Endometrial microvascular endothelial cells (primary cell): ENCODE data around the gene SLC39A11. TPM values are rescaled to one million over a fixed set of nuclear protein-coding genes. Genes with fewer than 3 reads are reported as not detected.
"Not testable (repeated sequence)": the region's sequence is repeated elsewhere in the genome, so short reads cannot be mapped to it uniquely, and the experiment has no call there.

Experiments used
- in situ Hi-C: cut with HindIII; loops from 2 replicates; pipeline ENCODE4 v1.10.0; 2017; ENCODE audit warnings: low sequenced_read_pairs, low pct_unique_long_range_greater_than_20kb; ENCODE audit errors: inconsistent ontology term
- total RNA-seq: library from RNA; depleted of rRNA; stranded (reverse); fragments of >200 nt; gene quantifications from one replicate; pipeline ENCODE4 v1.2.3, GENCODE V29; 2015; ENCODE audit errors: inconsistent ontology term

SLC39A11 gene
- total RNA-seq, 1 donor from 2014 or later, result 11.8 TPM

GRCh38 chr17:72765368-72766153 lies 326.9 kb downstream of the SLC39A11 start:
- in situ Hi-C loops, result no loop called here

- in situ Hi-C loops, result no loop called here
These were observed 327.9 kb downstream of the SLC39A11 start for GRCh38 chr17:72764632-72765041.

- in situ Hi-C loops, result no loop called here
These were observed 328.5 kb downstream of the SLC39A11 start for GRCh38 chr17:72763981-72764380.

- in situ Hi-C loops, result not testable (repeated sequence)
These were observed 330.5 kb downstream of the SLC39A11 start for GRCh38 chr17:72761893-72762575.

- in situ Hi-C loops, result no loop called here
These were observed 331.1 kb downstream of the SLC39A11 start for GRCh38 chr17:72761431-72761830.

GRCh38 chr17:72760368-72760767 lies 332.1 kb downstream of the SLC39A11 start:
- in situ Hi-C loops, result no loop called here

- in situ Hi-C loops, result no loop called here
These were observed 333.2 kb downstream of the SLC39A11 start for GRCh38 chr17:72759301-72759700.

- in situ Hi-C loops, result no loop called here
These were observed 336.2 kb downstream of the SLC39A11 start for GRCh38 chr17:72756256-72756655.

GRCh38 chr17:72754513-72754912 lies 338.0 kb downstream of the SLC39A11 start:
- in situ Hi-C loops, result no loop called here

- in situ Hi-C loops, result no loop called here
These were observed 340.7 kb downstream of the SLC39A11 start for GRCh38 chr17:72751746-72752145.

GRCh38 chr17:72749119-72749572 lies 343.3 kb downstream of the SLC39A11 start:
- in situ Hi-C loops, result no loop called here

- in situ Hi-C loops, result no loop called here
These were observed 345.0 kb downstream of the SLC39A11 start for GRCh38 chr17:72747501-72747900.

GRCh38 chr17:72745241-72745640 lies 347.2 kb downstream of the SLC39A11 start:
- in situ Hi-C loops, result no loop called here

- in situ Hi-C loops, result no loop called here
These were observed 349.4 kb downstream of the SLC39A11 start for GRCh38 chr17:72743037-72743467.

- in situ Hi-C loops, result no loop called here
These were observed 355.3 kb downstream of the SLC39A11 start for GRCh38 chr17:72737151-72737690.

- in situ Hi-C loops, result no loop called here
These were observed 356.9 kb downstream of the SLC39A11 start for GRCh38 chr17:72735592-72735991.

GRCh38 chr17:72735048-72735447 lies 357.4 kb downstream of the SLC39A11 start:
- in situ Hi-C loops, result no loop called here

GRCh38 chr17:72734613-72735012 lies 357.9 kb downstream of the SLC39A11 start:
- in situ Hi-C loops, result no loop called here

GRCh38 chr17:72733619-72734282 lies 358.7 kb downstream of the SLC39A11 start:
- in situ Hi-C loops, result no loop called here
